Measurements from ENCODE around the gene CCSER1. TPM values are rescaled to one million over a fixed set of nuclear protein-coding genes. Genes with fewer than 3 reads are reported as not detected.

The CCSER1 gene
- total RNA-seq, 1 experiment from 2014 or later = 0.05 TPM

- Histone ChIP-seq H3K36me3 (ENCODE audit: control insufficient read depth, insufficient read depth, low read length) (no peaks in the 10 kb centered on the region), H3K4me3 (ENCODE audit: low read depth in 2 of 2, low read length in 2 of 2) (no peak overlapping the region), H3K4me1 (ENCODE audit: control insufficient read depth, insufficient read depth, low read length) (no peaks in the 10 kb centered on the region), H3K9me3 (ENCODE audit: control insufficient read depth, insufficient read depth, low read depth, low read length) (no peaks in the 10 kb centered on the region), H3K27ac (ENCODE audit: low read length) (no peak overlapping the region), H3K27me3 (ENCODE audit: control insufficient read depth, insufficient read depth, low read length) (no peaks in the 10 kb centered on the region)
- CTCF ChIA-PET = no interaction called here
- no TSS peak for BruUV-seq (replicated peaks)
- ATAC-seq (no peak), DNase-seq (ENCODE audit: low read depth, low spot score) (no peak)
- in situ Hi-C loops (cut with HindIII; ENCODE audit: low pct_unique_long_range_greater_than_20kb, low sequenced_read_pairs) = no loop called here
- intact Hi-C loops (cut with micrococcal nuclease; ENCODE audit: unreplicated experiment) = no loop called here
- TF ChIP-seq SIN3A (IDR thresholded peaks at IDR 0.05; ENCODE audit: borderline replicate concordance, insufficient read depth, low read depth, low read length) (no peak), CTCF (IDR thresholded peaks at IDR 0.05) (no peak), REST (IDR thresholded peaks at IDR 0.05; ENCODE audit: insufficient read depth in 1 of 2, low read depth in 2 of 2, low read length in 1 of 2) (no peak), TCF7L2 (IDR thresholded peaks at IDR 0.05; ENCODE audit: low read depth, low read length) (no peak), POLR2AphosphoS5 (IDR thresholded peaks at IDR 0.05; ENCODE audit: low read depth, low read length) (no peak)
- POLR2A ChIA-PET = no interaction called here
These were observed 630.4 kb downstream of the CCSER1 start for GRCh38 chr4:90757534-90758060.

- no peak overlapping the region for H3K27ac ChIP-seq (ENCODE audit: low read length)
- in situ Hi-C loops (cut with HindIII; ENCODE audit: low pct_unique_long_range_greater_than_20kb, low sequenced_read_pairs) (no loop called here), intact Hi-C loops (cut with micrococcal nuclease; ENCODE audit: unreplicated experiment) (no loop called here)
- DNase-seq (ENCODE audit: low read depth, low spot score) (no peak), ATAC-seq (no peak)
- ChIA-PET POLR2A (no interaction called here), CTCF (no interaction called here)
- H3K36me3 ChIP-seq (ENCODE audit: control insufficient read depth, insufficient read depth, low read length) = no peaks in the 10 kb centered on the region
- H3K27me3 ChIP-seq (ENCODE audit: control insufficient read depth, insufficient read depth, low read length) = no peaks in the 10 kb centered on the region
- no peaks in the 10 kb centered on the region for H3K9me3 ChIP-seq (ENCODE audit: control insufficient read depth, insufficient read depth, low read depth, low read length)
- H3K4me3 ChIP-seq (ENCODE audit: low read depth in 2 of 2, low read length in 2 of 2) = no peak overlapping the region
- BruUV-seq (replicated peaks) = no TSS peak
- TF ChIP-seq POLR2AphosphoS5 (IDR thresholded peaks at IDR 0.05; ENCODE audit: low read depth, low read length) (no peak), TCF7L2 (IDR thresholded peaks at IDR 0.05; ENCODE audit: low read depth, low read length) (no peak), REST (IDR thresholded peaks at IDR 0.05; ENCODE audit: insufficient read depth in 1 of 2, low read depth in 2 of 2, low read length in 1 of 2) (no peak)
- H3K4me1 ChIP-seq (ENCODE audit: control insufficient read depth, insufficient read depth, low read length) = no peaks in the 10 kb centered on the region
These were observed 632.9 kb downstream of the CCSER1 start for GRCh38 chr4:90760059-90760458.
